Stimulated activated CD8-positive, alpha-beta memory T cell treated with anti-CD3 and anti-CD28 coated beads, Interleukin-15, amount 100 ng/mL, for 24 hours (primary cell): Measurements from ENCODE around the gene CACNA1I.
A peak's percentile ranks its signal among the peaks of the same experiment; 100 is the strongest.

Experiments
- DNase-seq: peaks from one replicate; pipeline ENCODE4 v3.0.0-alpha.2; 2020; ENCODE audit warnings: low read depth

CACNA1I gene

DNA sequence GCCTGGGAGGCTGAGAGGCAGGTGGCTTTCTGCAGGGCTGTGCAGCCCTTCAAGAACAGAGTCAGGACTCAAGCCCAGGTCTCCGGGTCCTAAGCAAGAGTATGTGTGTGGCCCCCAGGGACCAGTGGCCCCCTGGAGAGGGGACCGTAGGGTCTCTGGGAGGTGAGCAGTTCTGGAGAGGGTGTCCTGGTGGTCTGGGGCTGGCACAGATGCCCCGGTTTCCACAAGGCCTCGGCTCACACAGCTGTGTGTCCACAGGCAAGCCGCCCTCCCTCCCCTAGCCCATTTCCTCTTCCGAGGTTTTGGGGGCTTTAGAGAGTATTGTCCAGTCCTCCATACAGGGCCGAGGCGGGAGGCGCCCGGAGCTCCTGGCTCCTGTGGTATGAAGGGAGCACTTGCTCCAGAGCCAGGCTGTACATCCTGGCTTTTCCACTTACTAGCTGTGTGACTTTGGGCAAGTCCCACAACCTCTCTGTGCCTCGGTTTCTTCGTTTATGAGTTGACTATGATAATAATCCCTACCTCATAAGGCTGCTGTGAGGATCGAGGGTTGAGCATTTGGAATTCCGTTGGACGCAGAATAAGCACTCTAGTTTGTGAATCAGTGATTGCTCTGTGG is 34.6 kb upstream of the CACNA1I start:
- DNase-seq: no peak

GRCh38 chr22:39536711-39537110 is 33.8 kb upstream of the CACNA1I start:
- no peak for DNase-seq

- DNase-seq: no peak
Observed at GRCh38 chr22:39537975-39538374, 32.6 kb upstream of the CACNA1I start.

GRCh38 chr22:39543095-39543494 is 27.5 kb upstream of the CACNA1I start:
- no peak for DNase-seq

DNA sequence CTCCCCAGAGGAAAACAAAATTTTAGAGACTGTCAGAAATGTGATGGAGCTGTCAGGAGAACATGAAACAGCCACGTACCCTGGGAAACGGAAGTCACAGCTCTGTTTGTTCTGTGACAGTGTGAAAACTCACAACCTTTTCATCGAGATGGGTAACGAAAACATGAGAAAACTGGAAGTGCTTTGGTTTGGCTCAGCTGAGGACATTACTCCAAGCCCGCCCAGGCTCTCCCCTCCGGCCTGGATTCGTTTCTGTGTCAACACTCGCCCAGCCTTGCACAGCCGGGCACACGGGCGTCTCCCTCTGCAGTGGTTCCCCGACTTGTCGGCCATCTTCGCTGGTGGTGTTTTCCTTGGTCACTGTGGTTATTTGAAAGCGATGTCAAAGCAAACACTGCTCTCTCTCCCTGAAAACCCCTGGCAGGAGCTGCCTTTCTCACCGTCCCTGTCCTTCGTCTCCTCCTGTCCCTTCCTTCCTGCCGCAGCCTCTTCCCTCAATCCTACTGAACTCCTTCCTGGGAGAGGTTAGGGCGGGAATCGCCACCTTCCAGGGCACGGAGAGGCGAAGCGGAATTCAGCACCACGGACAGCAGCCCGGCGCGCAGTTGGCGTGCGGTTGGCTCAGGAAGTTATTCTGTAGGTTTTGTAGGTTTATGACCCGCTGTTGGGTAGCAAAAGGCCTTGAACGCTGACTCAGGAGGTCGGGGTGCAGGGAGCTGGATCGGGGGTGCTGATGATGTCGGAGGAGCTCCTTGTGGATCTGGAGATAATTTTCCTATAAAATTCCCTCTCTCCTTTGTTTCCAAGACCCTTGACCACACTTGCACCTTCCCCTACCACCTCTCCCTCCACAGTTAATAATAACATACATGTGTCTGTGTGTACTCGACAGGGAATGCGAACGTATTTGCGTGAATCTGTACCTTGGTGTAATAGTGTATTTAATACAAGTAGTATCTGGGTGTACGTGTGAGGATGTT is 24.9 kb upstream of the CACNA1I start:
- peak; percentile 56 for DNase-seq

DNA sequence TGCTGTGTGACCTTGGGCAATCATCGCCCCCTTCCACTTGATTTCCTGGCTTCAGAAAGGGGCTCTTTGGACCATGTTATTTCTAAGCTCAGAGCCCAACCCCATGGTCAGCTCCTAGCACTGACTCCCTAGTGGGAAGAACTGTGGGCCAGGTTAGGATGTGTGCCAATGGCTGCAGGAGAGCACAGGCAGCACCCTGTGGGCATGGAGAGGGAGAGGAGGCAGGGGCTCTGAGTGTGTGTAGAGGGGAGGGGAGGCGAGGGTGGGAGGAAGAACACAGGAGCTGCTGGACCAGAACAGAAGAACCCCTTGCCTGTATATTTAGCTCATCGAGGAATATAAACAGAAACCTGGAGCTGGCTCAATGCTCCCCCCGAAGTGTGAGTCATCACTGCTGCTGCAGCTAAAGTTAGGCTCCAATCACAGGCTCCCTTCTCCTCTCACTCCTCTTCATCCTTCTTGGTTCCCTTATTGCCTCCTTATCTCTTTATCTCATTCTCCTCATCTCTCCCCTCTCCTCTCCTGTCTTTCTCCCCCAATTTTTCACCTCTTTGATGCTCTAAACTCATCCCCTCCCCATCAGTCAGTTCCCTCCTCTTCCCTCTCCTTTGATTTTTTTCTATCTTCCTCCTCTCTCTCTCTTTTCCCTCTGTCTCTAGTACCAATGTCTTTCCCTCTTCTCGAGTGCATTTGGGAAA is 23.5 kb upstream of the CACNA1I start:
- DNase-seq: no peak

- DNase-seq: no peak
Observed at GRCh38 chr22:39547587-39547947, 23.0 kb upstream of the CACNA1I start.

DNA sequence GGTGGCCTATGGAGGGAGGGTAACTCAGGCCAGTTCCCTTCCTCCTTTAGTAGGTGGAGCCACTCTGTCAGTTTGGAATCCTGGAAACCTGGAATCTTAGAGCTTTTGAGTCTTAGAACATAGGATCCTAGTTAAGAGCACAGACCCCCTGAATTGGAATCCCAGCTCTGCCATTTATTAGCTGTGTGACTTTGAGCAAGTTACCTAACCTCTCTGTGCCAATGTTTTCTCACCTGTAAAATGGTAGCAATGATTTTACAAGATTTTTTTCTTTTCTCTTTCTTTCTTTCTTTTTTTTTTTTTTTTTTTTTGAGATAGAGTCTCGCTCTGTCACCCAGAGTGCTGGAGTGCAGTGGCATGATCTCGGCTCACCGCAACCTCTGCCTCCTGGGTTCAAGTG is 17.1 kb upstream of the CACNA1I start:
- DNase-seq: no peak

- DNase-seq: no peak
Observed at GRCh38 chr22:39554151-39554550, 16.4 kb upstream of the CACNA1I start.

- DNase-seq: no peak
Observed at GRCh38 chr22:39556970-39557841, 13.3 kb upstream of the CACNA1I start.

DNA sequence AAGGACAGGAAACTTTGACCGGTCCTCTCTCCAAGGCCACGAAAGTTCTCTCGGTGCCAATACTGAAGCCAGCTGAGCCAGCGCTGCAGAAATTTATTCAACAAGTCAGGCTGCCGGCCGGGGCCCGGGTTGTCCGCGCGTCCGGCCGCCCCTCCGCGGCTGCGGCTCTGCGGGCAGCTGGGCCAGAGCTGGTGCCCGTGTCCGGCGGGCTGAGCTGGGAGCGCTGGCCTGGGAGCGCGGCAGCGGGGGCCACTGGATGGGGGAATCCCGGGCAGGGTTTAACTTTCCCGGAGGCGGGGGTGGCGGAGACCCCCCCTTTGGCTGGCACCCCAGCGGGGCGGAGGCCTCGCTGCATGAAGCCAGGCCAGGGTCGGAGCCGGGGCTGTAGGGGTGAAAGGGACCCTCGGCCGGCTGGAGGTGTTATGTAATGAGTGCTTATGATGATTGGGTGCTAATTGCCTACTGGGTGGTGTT is 12.3 kb upstream of the CACNA1I start:
- no peak for DNase-seq

DNA sequence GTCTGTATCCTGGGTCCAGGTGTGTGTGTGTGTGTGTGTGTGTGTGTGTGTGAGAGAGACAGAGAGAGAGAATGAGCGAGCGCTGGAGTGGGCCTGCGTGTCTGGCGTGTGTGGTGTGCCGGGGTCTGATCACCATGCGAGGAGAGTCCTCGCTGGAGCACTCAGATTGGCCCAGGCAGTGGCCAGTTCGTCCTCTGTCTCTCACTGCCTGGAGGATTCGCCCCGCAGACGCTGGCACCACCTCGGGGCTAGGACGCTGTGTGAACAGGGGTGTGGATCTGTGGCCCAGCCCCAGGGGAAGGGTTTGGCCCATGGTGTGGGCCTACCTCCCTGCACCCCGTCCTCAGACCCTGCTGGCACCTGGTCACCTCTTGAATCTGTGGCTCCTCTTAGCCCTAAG is 11.6 kb upstream of the CACNA1I start:
- DNase-seq: no peak

- DNase-seq: no peak
Observed at GRCh38 chr22:39559456-39560105, 11.0 kb upstream of the CACNA1I start.

DNA sequence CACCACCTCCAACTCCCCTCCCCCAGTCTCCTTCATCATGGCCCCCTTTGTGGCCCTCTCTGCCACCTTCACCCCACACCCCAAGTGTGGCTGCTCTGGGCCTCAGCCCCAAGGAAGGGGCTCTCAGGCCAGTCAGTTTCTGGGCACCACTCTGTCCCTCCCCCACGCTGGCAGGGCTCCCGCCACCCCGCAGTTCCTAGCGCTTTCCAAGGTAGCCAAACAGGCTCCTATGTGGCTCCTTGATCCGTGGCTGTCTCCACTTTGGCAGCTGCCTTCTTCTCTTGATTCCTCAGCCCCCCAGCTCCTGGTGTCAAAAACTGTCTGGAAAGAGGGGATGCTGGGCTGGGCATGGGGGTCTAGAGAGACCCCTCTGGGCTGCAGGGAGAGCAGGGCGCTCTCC is 10.4 kb upstream of the CACNA1I start:
- DNase-seq: no peak

- DNase-seq: no peak
Observed at GRCh38 chr22:39562839-39563489, 7.6 kb upstream of the CACNA1I start.

GRCh38 chr22:39563571-39564428 is 6.8 kb upstream of the CACNA1I start:
- DNase-seq: no peak

- DNase-seq: no peak
Observed at GRCh38 chr22:39565414-39565944, 5.1 kb upstream of the CACNA1I start.

GRCh38 chr22:39567135-39567946 is 3.2 kb upstream of the CACNA1I start:
- no peak for DNase-seq
